NCI-H187 (cell line): Measurements from ENCODE around the gene CCDC33.

Experiments used
- DNase-seq, 2 experiments: peaks; one replicate each; lab custom pipeline; 2025; lab: John Stamatoyannopoulos, UW

CCDC33 gene

DNA sequence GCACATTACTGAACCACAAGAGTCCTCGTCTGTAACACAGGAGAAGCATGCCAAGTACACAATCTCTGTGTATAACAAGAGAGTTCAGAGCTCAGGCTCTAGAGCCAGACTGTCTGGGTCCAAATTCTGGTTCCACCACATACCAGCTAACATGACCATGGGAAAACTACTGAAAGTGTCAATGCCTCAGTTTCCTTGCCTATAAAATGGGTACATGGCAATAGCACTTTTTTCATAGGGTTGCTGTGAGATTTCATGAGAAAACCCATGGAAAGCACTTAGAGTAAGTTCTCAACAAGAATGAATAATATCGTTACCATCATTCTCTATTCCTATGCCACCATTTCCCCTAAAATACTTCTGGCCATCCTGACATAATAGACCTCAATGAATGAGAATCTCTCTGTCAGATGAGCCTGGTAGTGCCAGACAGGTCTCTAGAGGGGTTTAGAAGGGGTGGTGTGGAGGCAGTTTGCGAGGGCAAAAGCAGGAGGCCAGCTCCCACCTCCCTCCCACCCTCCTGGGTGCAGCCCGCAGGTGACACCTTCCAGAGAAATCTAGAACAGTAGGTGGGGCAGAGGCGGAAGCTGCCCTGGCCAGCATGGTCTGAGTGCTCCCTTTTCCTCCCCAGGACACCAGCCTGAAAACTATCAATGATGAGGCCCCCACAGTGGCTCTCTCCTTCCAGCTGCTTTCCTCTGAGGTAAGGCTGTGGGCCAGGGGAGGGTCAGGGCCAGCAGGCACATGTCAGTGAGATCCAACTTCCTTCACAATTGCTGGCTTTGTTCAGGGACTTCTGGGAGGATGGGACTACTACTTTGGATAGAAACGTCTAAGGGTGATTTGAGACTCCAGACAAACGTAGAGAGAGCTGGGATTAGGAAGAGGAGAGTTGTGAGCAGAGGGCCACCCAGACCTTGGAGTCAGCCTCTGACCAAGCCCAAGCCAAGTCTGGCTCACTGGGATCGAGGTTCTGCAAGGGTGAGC is 45.3 kb downstream of the CCDC33 start:
- DNase-seq: no peak

- DNase-seq: peak in 1 of 2 experiments; percentile 36
Measured at GRCh38 chr15:74283368-74283767, 47.2 kb downstream of the CCDC33 start.

DNA sequence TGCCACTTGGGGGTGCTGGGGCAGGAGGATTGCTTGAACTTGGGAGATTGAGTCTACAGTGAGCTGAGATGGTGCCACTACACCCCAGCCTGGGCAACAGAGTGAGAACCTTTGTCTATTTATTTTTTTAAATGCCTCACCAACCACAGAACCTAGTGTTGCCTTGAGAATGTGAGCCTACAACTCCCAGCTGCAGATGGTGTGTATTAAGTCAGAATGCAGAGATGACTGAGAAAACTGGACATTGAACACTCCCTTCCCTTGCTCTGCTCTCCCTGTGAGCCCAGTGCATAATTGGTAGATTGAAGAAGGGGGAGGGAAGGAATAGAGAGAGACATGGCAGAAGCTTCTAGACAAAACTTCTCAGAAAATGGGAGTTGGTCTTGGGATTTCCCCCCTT is 53.5 kb downstream of the CCDC33 start:
- no peak for DNase-seq

DNA sequence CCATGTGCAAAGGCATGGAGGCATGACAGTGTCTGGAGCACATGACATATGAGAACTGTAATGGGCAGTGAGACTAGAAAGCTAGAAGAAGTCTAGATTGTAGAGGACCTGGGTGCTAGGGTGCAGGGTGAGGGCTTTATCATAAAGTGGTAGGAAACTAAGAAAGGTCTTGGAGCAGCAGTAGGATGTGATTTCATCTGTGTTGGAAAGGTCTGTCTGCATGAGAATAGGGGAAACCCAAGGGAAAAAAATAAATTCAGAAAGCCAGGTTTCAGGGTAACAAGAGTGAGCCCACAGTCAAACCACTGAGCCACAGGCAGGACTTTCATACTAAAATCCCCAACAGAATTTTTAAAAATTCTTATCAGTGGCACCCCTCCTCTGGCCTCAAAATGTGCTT is 54.5 kb downstream of the CCDC33 start:
- no peak for DNase-seq

GRCh38 chr15:74291101-74292071 is 55.3 kb downstream of the CCDC33 start:
- peak; percentile 66 for DNase-seq

DNA sequence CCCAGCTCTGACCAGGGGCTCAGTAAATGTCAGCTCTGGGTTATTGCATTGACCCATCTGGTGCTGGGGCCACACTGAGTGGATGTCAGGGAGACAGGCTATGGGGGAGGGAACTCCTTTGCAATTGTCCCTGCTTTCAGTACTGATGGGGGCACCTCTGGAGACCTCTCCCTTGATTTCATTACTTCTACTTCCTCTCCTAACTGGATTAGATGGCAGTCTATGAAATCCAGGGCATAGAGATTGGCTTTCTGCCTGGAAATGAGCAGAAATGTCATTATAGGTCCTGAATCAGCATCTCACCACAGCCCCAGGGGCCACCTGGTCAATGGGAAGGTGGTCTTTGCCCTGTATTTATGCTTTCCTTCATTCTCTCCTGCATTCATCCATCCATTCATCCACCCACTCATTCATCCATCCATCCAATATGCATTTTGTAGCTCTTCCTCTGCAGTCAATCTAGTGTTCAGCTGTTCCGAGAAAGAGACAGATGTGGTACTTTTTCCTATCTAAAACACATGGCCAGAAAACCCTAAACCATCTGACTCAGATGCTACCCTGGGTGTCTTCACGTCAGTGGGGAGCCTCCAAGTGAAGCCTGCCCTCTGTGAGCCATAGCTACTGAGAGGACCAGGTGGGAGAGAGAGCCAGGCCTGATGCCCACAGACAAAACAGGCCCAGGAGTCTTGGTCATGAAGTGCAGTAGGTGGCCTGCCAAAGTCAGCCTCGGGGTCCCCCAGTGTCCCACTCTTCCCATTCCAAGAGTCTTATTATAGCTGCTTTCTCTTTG is 57.1 kb downstream of the CCDC33 start:
- no peak for DNase-seq

DNA sequence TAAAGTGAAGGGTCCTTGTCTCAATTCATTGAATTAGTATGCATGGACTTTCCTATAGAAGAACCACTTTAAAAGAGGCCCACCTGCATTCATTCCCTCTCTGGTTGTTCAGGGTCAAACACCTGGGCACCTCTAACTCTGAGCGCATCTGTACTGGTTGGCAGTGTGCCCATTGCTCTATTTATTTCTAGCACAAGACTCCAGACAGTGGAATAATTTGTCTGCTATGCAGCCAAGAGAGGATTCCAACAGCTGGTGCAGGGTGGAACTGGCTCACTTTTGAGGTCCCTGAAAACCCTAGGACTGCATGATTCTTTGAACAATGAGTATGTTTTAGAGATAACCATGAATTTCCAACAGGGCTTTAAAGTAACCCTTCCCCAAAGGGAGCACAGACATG is 57.9 kb downstream of the CCDC33 start:
- DNase-seq: peak in 1 of 2 experiments; percentile 36

DNA sequence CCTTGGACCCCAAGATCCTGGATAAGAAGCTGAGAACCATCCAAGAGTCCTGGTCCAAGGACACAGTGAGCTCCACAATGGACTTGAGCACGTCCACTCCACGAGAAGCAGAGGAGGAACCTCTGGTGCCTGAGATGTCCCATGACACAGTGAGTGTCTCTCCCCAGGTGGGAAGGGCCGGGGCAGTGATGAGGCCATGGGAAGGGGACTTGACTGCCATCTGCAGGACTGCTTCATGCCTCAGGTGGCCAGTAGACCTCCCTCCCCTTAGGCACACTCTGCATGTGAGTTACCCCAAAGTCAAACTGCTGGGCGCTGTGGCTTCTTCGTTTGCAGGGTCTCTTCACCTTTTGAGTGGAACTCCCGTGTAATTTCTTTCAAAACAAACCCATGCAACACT is 59.7 kb downstream of the CCDC33 start:
- DNase-seq: no peak

GRCh38 chr15:74297887-74298286 is 61.8 kb downstream of the CCDC33 start:
- DNase-seq: no peak

DNA sequence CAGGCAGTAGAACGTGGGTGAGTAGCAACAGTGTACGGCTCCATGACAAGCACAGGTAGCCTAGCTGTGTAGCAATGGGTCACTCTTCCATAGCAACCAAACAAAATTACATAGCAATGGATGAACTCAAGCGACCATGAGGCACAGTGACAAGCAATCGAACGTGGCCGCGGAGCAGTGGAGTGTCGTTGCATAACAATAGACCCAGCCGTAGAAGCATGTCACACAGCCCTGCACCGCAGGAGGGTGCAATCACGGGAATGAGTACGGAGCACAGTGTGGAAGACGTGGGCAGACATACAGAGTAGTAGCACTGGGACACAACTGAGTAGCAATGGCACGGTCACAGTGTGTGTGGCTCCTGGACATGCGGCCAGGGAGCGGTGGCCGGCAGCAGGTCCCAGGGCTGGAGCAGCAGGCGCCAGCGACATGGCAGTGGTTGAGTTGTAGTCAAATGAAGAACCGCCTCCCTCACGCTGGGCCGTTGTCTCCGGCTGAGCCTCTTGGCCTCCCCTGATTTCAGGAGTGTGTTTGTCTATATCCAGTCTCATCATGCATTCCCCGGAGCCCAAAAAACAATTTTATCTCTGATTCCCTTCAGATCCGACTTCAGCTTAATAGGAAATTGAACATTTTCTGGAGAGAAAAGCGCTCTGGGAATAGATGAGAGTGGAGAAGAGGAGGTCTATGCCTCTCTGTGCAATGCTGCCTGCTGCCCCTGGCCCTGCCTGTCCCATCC is 64.1 kb downstream of the CCDC33 start:
- no peak for DNase-seq

- DNase-seq: no peak
Measured at GRCh38 chr15:74301583-74302361, 65.6 kb downstream of the CCDC33 start.

GRCh38 chr15:74302821-74303359 is 66.8 kb downstream of the CCDC33 start:
- DNase-seq: peak; percentile 16 to 41

GRCh38 chr15:74303741-74304309 is 67.7 kb downstream of the CCDC33 start:
- no peak for DNase-seq

DNA sequence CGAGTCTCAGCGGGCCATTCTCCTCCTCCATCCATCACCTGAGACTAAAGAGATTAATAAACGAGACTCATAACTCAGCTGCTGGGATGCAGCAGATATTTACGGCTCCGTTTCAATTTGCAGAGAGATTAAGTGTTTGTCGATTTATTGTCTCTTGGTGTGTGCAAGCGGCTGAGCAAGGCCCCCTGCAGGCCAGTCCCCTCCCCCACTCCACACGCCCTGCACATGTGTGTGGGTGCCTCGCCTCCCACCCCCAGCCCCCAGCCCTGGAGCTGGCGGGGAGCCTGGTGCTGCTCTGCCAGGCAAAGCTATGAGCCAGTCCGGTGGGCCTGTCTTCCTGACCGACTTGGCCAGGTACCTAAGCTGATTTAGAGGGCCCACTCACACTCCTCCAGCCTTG is 68.3 kb downstream of the CCDC33 start:
- no peak for DNase-seq

- DNase-seq: no peak
Measured at GRCh38 chr15:74305687-74306086, 69.6 kb downstream of the CCDC33 start.

GRCh38 chr15:74306781-74307217 is 70.7 kb downstream of the CCDC33 start:
- DNase-seq: no peak

- DNase-seq: peak; percentile 50 to 69
Measured at GRCh38 chr15:74307827-74308811, 72.0 kb downstream of the CCDC33 start.
